PC-9 (cell line): ENCODE data around the gene PCDHA4. TPM values are rescaled to one million over a fixed set of nuclear protein-coding genes. Genes with fewer than 3 reads are reported as not detected.
"Not testable (repeated sequence)": the region's sequence is repeated elsewhere in the genome, so short reads cannot be mapped to it uniquely, and the experiment has no call there.

Experiments
- BruUV-seq: library from RNA; stranded (reverse); fragments of 400-500 nt; replicated peaks from 2 replicates; lab custom pipeline; 2021; lab: Mats Ljungman, UMichigan
- CTCF ChIA-PET: fragments of 300-600 bp; sonication (Branson Sonifier 250); formaldehyde crosslinking; loops from one replicate; lab custom pipeline; 2022; ENCODE audit warnings: antibody characterized with exemption; lab: Charles Lee
- POLR2A ChIA-PET: fragments of 300-600 bp; sonication (Branson Sonifier 250); formaldehyde crosslinking; loops from one replicate; lab custom pipeline; 2022; ENCODE audit warnings: antibody characterized with exemption; ENCODE audit not compliant: unreplicated experiment; lab: Charles Lee
- DNase-seq, 2 experiments: peaks; one replicate each; pipeline versions ENCODE4 v3.0.0 to v3.0.0-alpha.2; 2015 to 2022; ENCODE audit warnings: mixed read lengths in 1 of 2
- H2AFZ ChIP-seq: fragments of 200-600 bp; sonication (generic); 2 replicates; pipeline ENCODE4 v1.8.1; 2017; ENCODE audit warnings: antibody characterized with exemption
- H3F3A ChIP-seq: fragments of 200-600 bp; sonication (generic); 2 replicates; pipeline ENCODE4 v1.8.1; 2017; ENCODE audit warnings: antibody characterized with exemption, mild to moderate bottlenecking, low read depth; ENCODE audit not compliant: insufficient read depth
- H3K27ac ChIP-seq: fragments of 200-600 bp; sonication (generic); 2 replicates; pipeline ENCODE4 v1.6.1; 2016; ENCODE audit warnings: mixed run types
- H3K27me3 ChIP-seq: fragments of 200-600 bp; sonication (generic); 2 replicates; pipeline ENCODE4 v1.6.1; 2016; ENCODE audit warnings: low read depth, mixed run types; ENCODE audit not compliant: insufficient read depth
- H3K36me3 ChIP-seq: fragments of 200-600 bp; sonication (generic); 2 replicates; pipeline ENCODE4 v1.6.1; 2016; ENCODE audit warnings: low read depth, mixed run types
- H3K4me1 ChIP-seq: fragments of 200-600 bp; sonication (generic); replicated peaks from 2 replicates; pipeline ENCODE4 v1.6.1; 2016; ENCODE audit warnings: mixed run types; ENCODE audit not compliant: insufficient read depth
- H3K4me2 ChIP-seq: fragments of 200-600 bp; sonication (generic); 2 replicates; pipeline ENCODE4 v1.6.1; 2017; ENCODE audit warnings: mixed run types
- H3K4me3 ChIP-seq: fragments of 200-600 bp; sonication (generic); 2 replicates; pipeline ENCODE4 v1.6.1; 2016; ENCODE audit warnings: mixed run types
- H3K79me2 ChIP-seq: fragments of 200-600 bp; sonication (generic); 2 replicates; pipeline ENCODE4 v1.6.1; 2017; ENCODE audit warnings: low read depth, mixed run types
- H3K9me2 ChIP-seq: fragments of 200-600 bp; sonication (generic); 2 replicates; pipeline ENCODE4 v1.8.1; 2017; ENCODE audit warnings: mild to moderate bottlenecking; ENCODE audit not compliant: insufficient read depth
- H3K9me3 ChIP-seq: fragments of 200-600 bp; sonication (generic); 2 replicates; pipeline ENCODE4 v1.8.1; 2016; ENCODE audit warnings: low read depth; ENCODE audit not compliant: insufficient read depth
- H4K20me1 ChIP-seq: fragments of 200-600 bp; sonication (generic); 2 replicates; pipeline ENCODE4 v1.8.1; 2017; ENCODE audit not compliant: insufficient read depth
- EZH2 ChIP-seq: fragments of 200-600 bp; sonication (generic); IDR thresholded peaks from 2 replicates; pipeline ENCODE4 v1.8.0; 2017; ENCODE audit warnings: antibody characterized with exemption, low read depth
- intact Hi-C: fragments of 100-400 bp; cut with micrococcal nuclease; formaldehyde crosslinking; loops from one replicate; pipeline ENCODE4 v1.10.0; 2022; ENCODE audit not compliant: unreplicated experiment
- total RNA-seq: library from RNA; stranded (reverse); gene quantifications from 2 replicates; pipeline ENCODE4 v1.2.3, GENCODE V29; 2021
- TF ChIP-seq, protein P1 (sequence below): fragments of 200-600 bp; sonication (generic); conservative IDR thresholded peaks from 2 replicates; pipeline ENCODE4 v1.6.1; 2017; ENCODE audit warnings: mixed run types, antibody characterized with exemption, mild to moderate bottlenecking, moderate library complexity

PCDHA4 gene
- total RNA-seq, 1 experiment from 2014 or later = not detected

DNA sequence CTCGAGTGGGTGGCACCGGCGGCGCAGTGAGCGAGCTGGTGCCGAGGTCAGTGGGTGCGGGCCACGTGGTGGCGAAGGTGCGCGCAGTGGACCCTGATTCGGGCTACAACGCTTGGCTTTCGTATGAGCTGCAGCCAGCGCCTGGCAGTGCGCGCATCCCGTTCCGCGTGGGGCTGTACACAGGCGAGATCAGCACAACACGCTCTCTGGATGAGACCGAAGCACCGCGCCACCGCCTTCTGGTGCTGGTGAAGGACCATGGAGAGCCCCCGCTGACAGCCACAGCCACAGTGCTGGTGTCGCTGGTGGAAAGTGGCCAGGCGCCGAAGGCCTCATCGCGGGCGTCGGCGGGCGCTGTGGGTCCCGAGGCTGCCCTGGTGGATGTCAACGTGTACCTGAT lies 16.6 kb downstream of the PCDHA4 start:
- no peak overlapping the region for H3K27ac ChIP-seq
- TF ChIP-seq EZH2 = no peak
- TF ChIP-seq, protein P1, sequence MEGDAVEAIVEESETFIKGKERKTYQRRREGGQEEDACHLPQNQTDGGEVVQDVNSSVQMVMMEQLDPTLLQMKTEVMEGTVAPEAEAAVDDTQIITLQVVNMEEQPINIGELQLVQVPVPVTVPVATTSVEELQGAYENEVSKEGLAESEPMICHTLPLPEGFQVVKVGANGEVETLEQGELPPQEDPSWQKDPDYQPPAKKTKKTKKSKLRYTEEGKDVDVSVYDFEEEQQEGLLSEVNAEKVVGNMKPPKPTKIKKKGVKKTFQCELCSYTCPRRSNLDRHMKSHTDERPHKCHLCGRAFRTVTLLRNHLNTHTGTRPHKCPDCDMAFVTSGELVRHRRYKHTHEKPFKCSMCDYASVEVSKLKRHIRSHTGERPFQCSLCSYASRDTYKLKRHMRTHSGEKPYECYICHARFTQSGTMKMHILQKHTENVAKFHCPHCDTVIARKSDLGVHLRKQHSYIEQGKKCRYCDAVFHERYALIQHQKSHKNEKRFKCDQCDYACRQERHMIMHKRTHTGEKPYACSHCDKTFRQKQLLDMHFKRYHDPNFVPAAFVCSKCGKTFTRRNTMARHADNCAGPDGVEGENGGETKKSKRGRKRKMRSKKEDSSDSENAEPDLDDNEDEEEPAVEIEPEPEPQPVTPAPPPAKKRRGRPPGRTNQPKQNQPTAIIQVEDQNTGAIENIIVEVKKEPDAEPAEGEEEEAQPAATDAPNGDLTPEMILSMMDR = no peak
- no peaks in the 10 kb centered on the region for H3F3A ChIP-seq
- intact Hi-C loops = no loop called here
- POLR2A ChIA-PET = no interaction called here
- no peaks in the 10 kb centered on the region for H3K27me3 ChIP-seq
- CTCF ChIA-PET = no interaction called here
- H3K36me3 ChIP-seq = no peaks in the 10 kb centered on the region
- no peak overlapping the region for H3K4me2 ChIP-seq
- no peak overlapping the region for H3K4me3 ChIP-seq
- H3K4me1 ChIP-seq = no peaks in the 10 kb centered on the region
- no peaks in the 10 kb centered on the region for H4K20me1 ChIP-seq
- H3K9me2 ChIP-seq = no peaks in the 10 kb centered on the region
- no peaks in the 10 kb centered on the region; the same call in 1 of the 2 replicates for H3K9me3 ChIP-seq
- no peak overlapping the region for H2AFZ ChIP-seq
- DNase-seq = no peak
- H3K79me2 ChIP-seq = no peaks in the 10 kb centered on the region
- BruUV-seq = no TSS peak

DNA sequence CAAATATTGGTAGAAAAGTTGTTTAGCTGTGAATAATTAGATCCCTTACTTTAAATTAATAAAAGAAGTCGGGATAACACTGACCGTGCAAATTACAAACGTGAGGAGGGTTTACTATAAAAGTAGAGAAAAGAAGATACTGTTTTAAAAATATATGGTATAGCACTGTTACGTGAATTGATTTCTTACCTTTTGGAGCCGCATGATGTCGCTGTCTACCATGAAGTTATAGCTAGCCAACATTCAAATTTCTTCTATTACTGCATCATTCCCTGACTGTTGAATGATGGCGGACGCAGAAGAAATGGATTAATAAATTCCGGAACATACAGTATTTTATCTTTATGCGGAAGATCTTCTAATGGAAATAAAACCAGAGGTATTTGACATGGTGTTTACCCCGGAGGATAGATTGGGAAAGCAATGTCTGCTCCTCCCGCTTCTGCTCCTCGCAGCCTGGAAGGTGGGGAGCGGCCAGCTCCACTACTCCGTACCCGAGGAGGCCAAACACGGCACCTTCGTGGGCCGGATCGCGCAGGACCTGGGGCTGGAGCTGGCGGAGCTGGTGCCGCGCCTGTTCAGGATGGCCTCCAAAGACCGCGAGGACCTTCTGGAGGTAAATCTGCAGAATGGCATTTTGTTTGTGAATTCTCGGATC lies 21.0 kb downstream of the PCDHA4 start, which contains the start of gene PCDHA6:
PCDHA6 (plus strand) TSS at position 257 of the 658 bp plus-strand sequence; CDS start at position 389, 132 bp downstream.
- no peak within 1 kb of the TSS for H3K4me3 ChIP-seq
- H3K36me3 ChIP-seq = no peaks in the 10 kb centered on the region
- intact Hi-C loops = no loop called here
- ChIA-PET CTCF (interaction anchor here (1.0 kb wide), 1 partner anchor 14 kb away, joined by 3 read pairs; no protein-coding TSS in a partner anchor), POLR2A (no interaction called here)
- TF ChIP-seq, protein P1 = no peak
- TF ChIP-seq EZH2 = no peak
- no TSS peak for BruUV-seq
- H3K9me3 ChIP-seq = no peaks in the 10 kb centered on the region; the same call in 1 of the 2 replicates
- H3K79me2 ChIP-seq = no peaks in the 10 kb centered on the region
- no peaks in the 10 kb centered on the region for H3K27me3 ChIP-seq
- H2AFZ ChIP-seq = no peak within 1 kb of the TSS
- H3K4me1 ChIP-seq = no peaks in the 10 kb centered on the region
- no peaks in the 10 kb centered on the region for H3K9me2 ChIP-seq
- no peaks in the 10 kb centered on the region for H3F3A ChIP-seq
- H4K20me1 ChIP-seq = no peaks in the 10 kb centered on the region
- no peak for DNase-seq
- no peak within 1 kb of the TSS for H3K27ac ChIP-seq
- H3K4me2 ChIP-seq = no peak within 1 kb of the TSS

DNA sequence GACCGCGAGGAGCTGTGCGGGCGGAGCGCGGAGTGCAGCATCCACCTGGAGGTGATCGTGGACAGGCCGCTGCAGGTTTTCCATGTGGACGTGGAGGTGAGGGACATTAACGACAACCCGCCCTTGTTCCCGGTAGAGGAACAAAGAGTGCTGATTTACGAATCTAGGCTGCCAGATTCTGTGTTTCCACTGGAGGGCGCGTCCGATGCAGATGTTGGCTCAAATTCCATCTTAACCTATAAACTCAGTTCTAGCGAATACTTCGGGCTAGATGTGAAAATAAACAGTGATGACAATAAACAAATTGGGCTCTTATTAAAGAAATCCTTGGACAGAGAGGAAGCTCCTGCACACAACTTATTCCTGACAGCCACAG lies 21.5 kb downstream of the PCDHA4 start:
- intact Hi-C loops = no loop called here
- H3K9me3 ChIP-seq = no peaks in the 10 kb centered on the region; the same call in 1 of the 2 replicates

DNA sequence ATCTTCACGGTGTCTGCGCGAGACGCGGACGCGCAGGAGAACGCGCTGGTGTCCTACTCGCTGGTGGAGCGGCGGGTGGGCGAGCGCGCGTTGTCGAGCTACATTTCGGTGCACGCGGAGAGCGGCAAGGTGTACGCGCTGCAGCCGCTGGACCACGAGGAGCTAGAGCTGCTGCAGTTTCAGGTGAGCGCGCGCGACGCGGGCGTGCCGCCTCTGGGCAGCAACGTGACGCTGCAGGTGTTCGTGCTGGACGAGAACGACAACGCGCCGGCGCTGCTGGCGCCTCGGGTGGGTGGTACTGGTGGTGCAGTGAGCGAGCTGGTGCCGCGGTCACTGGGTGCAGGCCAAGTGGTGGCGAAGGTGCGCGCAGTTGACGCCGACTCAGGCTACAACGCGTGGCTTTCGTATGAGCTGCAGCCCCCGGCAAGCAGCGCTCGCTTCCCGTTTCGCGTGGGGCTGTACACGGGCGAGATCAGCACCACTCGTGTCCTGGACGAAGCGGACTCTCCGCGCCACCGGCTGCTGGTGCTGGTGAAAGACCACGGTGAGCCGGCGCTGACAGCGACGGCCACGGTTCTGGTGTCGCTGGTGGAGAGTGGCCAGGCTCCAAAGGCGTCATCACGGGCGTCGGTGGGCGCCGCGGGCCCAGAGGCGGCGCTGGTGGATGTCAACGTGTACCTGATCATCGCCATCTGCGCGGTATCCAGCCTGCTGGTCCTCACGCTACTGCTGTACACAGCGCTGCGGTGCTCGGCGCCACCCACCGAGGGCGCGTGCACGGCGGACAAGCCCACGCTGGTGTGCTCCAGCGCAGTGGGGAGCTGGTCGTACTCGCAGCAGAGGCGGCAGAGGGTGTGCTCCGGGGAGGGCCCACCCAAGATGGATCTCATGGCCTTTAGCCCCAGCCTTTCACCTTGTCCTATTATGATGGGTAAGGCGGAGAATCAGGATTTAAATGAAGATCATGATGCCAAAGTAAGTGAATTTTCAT lies 22.9 kb downstream of the PCDHA4 start:
- H3K9me2 ChIP-seq, H3K36me3 ChIP-seq, H3K79me2 ChIP-seq, H3K27ac ChIP-seq, CTCF ChIA-PET, intact Hi-C loops, POLR2A ChIA-PET, H3K9me3 ChIP-seq, H3K4me2 ChIP-seq, H4K20me1 ChIP-seq, DNase-seq, H2AFZ ChIP-seq, H3F3A ChIP-seq, H3K4me1 ChIP-seq, H3K27me3 ChIP-seq, BruUV-seq, H3K4me3 ChIP-seq: not testable (repeated sequence)

More for the DNA sequence above, 21.5 kb downstream of the PCDHA4 start:
- no TSS peak for BruUV-seq
- no peak overlapping the region for H2AFZ ChIP-seq
- H3K4me1 ChIP-seq = no peaks in the 10 kb centered on the region
- no peaks in the 10 kb centered on the region for H3K79me2 ChIP-seq
- H3F3A ChIP-seq = no peaks in the 10 kb centered on the region
- H3K27ac ChIP-seq = no peak overlapping the region
- no peak for TF ChIP-seq EZH2
- TF ChIP-seq, protein P1 = no peak
- no peak overlapping the region for H3K4me3 ChIP-seq
- H3K4me2 ChIP-seq = no peak overlapping the region
- H3K9me2 ChIP-seq = no peaks in the 10 kb centered on the region
- no peaks in the 10 kb centered on the region for H3K36me3 ChIP-seq
- ChIA-PET POLR2A (no interaction called here), CTCF (interaction anchor here (1.0 kb wide), 1 partner anchor 13 kb away, joined by 3 read pairs; no protein-coding TSS in a partner anchor)
- no peaks in the 10 kb centered on the region for H4K20me1 ChIP-seq
- no peaks in the 10 kb centered on the region for H3K27me3 ChIP-seq
- DNase-seq = no peak
